GM18498 (cell line): ENCODE measurements around the gene HSPBP1.
"Not testable (repeated sequence)": the region's sequence is repeated elsewhere in the genome, so short reads cannot be mapped to it uniquely, and the experiment has no call there.

Experiments used
- ATAC-seq: cut with Tn5 transposase; IDR thresholded peaks from one replicate; pipeline ENCODE4 v1.9.1; 2021; ENCODE audit warnings: mild to moderate bottlenecking, moderate library complexity; ENCODE audit not compliant: unreplicated experiment

HSPBP1 gene

DNA sequence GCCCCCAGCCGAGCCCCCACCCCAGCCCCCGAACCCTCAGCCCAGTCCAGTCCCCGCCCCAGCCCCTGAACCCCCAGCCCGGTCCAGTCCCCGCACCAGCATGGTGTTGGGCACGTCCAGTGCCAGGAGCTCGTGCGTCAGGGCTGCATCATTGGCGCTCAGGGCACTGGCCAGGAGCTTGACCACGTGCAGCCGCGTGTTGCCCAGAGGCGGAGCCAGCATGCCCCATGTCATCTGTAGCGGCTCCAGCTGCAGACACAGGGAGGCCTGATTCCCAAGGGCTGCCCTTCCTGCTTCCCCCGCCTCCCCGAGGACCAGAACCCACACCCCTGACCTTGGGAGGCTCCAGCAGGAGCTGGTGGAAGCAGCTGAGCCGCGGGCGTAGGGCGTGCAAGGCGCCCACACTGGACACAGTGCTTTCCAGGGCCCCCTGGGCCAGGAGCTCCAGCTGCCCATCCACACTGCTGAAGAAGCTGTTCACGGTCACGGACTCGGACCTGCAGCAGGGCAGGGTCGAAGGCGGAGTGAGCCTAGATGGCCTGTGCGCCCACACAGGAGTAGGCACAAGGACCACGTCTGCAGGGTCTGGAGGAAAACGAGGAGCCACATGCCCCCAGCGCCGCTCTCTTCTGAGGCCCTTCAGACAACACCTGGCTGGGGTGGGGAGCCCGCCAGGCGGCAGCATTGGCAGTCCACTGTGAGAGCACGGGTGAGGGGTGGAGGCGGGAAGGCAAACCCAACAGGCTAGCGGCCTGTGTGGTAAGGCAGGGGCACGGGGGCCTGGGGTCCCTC lies 38.6 kb downstream of the HSPBP1 start:
- ATAC-seq, result no peak

DNA sequence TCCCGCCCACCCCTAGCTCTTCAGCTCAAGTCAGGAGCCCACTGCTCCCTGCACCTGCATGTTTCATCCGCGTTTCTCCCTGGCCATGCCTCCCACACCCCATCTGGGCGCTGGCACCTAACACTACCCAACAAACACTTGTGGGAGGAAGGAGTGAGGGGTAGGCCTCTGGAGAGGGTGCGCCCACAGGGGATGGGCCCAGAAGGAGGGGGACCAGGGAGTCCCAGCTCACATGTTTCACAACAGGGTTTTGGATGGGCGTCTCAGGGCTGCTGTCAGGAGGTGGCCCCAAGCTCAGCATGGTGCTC lies 39.2 kb downstream of the HSPBP1 start:
- ATAC-seq, result no peak

DNA sequence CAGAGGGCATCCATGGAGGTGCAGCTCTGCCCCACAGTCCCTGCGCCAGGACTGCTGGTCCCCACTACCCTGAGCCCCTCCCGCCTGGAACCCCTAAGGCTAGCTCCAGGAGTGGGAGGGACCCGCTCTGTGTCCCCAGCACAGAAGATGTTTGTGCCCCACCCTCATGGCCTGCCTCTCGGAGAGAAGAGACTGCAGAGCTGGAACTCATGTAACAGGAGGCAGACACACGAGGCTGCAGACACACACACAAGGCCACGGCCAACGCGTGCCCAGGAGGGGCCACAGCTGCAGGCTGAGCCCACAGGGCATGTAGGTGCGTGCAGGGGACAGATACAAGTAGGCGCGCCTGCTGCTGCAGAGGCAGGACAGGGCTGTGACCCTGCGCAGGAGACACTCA lies 40.9 kb downstream of the HSPBP1 start:
- ATAC-seq, result no peak

DNA sequence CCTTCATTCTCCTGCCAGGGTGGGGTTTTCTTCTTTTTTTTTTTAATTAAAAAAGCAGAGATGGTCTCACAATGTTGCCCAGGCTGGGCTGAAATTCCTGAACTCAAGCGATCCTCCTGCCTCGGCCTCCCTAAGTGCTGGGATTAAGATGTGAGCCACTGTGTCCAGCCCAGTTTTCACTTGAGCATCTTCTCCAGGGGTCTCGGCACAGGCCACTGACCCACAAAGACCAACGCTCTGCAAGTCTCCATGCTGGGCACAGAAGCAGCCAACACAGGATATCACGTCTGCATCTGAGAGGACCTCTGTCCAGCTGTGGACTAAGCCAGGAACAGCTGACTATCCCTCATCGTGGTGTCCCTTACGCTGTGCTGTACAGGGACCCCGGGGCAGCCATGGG lies 41.9 kb downstream of the HSPBP1 start:
- no peak for ATAC-seq

DNA sequence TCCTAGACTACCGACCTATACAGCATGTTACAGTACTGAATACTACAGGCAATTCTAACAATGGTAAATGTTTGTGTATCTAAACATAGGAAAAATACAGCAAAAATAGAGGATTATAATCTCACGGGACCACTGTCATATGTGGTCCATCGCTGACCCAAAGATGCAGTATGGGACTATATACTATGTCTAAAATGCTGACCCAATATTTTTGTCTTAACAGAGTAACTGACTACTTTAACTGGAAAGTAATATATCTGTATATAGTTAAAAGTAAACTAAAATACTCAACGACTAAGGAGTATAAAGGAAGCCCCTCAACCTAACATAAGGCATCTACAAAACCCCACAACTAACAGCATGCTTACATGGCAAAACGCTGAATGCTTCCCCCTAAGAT lies 46.9 kb downstream of the HSPBP1 start:
- ATAC-seq, result no peak

DNA sequence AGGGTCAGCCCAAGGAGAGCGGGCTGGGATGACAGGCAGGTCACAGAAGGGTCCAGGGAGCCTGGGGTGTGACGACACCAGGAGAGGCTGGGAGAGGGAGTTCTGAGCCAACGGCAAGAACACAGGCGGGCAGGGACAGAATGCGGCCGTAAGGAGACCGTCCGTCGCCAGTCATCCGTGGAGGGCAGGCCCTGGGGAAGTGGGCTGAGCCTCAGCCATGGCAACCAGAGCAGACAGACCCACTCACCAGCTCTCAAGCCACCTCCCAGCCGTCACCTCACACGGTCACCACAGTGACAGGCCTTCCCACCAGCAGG lies 47.7 kb downstream of the HSPBP1 start:
- no peak for ATAC-seq

DNA sequence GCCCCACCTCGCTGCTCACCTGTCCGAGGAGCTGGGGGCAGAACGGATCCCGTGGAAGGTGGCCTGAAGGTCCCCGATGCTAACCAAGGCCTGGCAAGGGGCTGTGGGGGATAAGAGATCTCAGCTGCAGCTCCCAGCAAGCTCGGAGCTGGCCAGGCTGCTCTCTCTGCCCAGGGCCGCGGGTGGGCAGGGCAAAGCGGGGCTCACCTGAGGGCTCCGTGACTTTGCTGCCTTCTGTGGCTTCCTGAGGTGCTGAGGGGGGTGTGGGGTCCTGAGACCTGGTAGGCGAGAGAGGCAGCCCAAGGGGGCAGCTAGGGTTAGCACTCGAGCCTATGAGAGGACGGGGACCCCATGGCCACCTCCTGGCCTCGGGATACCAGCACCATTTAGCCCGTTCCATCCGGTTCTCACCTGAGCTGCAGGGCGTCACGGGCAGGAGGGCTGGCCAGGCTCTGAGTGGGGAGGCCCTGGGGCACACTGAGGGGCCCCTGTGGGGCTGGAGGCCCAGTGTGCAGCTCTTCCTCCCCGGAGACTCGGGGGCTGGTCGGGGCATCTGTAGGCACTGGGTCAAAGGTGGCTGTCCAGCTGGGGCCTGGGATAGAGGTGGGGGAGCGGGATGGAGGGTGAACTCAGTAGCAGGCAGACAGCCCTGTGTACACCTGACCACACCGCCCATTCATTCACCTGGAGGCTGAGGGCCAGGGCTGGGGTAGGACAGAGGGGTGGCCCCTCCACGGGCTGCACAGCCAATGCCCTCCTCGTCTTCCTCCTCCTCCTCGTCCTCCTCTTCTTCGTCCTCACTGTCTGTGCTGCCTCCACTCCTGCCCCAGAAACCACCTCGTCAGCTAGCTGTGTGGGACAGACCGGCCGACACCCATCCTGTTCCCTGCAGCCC lies 48.3 kb downstream of the HSPBP1 start:
- no peak for ATAC-seq

DNA sequence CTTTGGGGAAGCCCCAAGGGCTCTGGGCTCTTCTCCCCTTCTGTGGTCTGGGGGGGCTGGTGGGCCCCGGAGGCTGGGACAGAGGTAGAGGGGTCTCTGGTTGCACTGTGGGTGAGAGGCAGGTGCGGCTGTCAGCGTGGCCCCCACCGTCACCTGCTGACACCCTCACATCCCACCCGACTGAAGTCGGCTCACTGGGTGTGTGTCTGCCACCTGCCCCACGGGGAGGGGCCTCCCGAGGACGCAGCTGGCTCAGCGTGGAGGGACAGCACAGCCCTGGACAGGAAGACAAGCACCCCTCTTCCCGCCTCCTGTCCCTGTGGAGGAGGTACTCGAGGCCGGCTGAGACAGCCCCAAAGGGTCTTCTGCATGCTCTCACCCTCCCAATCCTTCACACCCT lies 49.1 kb downstream of the HSPBP1 start:
- ATAC-seq, result no peak

DNA sequence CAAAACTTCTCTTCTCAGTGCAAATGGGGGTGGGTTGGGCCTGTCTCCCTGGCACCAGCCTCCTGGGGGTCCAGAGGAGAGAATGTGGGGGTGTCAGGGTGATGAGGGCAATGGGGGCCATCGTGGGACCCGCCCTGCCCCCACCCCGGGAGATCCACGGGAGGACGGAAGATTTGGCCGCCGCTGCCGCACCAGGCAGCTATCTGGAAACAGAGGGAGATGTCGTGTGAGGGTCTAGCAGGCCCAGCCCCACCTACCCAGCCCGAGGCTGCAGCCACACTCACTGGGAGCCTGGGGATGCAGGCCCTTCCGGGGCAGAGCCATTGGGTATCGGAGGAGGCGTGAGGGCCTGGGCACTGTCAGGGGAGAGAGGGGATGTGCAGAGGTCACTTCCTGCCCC lies 49.6 kb downstream of the HSPBP1 start:
- no peak for ATAC-seq

DNA sequence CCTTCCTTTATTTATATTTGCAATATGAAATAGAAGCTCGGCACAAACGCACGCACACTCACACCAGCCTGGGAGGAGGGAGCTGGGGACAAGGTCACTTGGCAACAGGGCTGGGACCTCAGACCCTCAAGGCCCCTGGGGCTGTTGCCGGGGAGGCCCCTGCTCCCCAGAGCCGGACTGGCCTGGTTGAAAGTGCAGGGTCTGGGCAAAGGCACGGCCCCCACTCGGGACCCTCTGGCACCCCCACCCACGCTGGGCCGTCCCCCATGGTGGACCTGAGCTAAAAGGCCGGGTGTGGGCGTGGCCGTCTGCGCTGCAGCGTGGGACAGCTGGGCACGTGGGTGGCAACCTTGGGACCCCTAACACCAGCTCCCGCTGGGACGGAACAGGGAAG lies 50.1 kb downstream of the HSPBP1 start:
- no peak for ATAC-seq

DNA sequence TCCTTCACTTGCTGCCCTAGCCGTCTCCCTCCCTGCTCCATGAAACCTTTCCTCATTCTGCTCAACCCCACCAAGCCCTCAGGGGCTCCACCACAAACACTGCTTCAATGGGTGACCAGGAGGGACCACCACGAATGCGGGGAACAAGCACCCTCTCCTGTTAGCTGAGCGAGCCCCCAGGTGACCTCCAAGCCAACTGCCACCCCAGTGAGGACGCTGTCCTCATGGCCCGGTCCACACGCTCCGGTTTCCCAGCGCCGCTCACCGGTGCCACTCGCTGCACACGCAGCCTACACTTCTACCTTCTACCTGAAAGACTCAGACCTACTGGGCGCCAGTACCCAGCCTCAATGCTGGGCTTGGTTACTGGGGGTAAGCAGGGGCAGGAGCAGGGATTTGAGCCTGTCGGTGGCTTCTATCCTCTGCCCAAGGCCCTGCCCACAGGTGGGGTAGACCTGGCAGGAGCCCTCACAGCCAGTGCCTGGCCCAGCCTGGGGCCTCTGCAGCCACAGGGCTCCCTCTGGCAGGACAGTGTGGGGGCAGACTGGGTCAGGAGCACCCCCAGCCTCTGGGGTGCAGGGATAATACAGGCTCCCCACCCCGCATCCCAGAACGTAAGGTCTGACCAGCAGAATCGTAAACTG lies 50.6 kb downstream of the HSPBP1 start:
- ATAC-seq, result no peak

DNA sequence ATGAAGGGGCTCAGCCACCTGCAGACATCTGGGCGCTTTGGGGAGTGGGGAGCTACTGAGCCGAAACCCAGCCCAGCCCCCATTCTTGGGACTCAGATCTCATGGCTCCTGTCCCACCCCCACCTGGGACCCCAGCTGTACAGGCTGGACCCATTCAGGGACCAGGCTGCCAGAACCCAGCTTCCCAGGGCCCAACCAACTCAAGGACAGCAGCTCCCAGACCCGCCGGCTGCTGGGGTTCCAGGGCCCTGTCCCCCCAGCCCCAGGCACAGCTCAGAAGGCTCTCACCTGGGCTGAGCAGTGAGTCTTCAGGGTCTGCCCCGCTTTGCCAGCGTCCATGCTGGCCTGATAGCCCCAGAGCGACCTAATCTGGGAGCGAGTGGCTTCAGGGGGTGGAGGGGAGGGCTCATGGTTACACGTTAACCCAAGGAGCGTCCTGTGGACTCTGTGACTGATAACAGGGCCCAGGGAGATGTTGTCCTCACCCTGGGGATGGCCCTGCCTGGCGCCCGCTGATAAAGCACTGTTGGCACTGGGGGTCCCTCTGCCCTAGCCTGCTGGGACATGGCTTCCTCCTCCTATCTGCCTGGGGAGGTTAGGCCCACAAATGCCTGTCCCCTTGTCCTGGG lies 51.4 kb downstream of the HSPBP1 start, which contains the start of gene TMEM86B:
Gene TMEM86B (minus strand): TSS at position 361 of the 629 bp plus-strand sequence. CDS start 22 bp downstream, at position 339.
- ATAC-seq, result no peak

DNA sequence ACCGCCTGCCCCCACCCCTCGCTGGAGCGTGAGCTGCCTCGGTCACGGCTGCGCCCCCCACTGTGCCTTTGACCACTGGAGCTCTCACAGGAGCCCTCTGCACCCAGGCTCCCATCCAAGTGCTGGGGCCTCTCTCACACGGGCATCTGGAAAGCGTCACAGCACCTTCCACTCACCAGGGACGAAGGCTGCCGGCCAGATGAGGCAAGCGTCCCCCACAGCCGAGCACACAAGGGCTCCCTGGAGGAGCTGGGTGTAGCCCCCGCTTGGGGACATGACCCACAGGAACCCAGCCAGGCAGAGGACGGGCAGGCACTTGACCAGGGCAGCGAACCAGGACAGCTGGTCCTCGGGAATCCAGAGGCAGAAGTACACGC lies 51.9 kb downstream of the HSPBP1 start:
- no peak for ATAC-seq

DNA sequence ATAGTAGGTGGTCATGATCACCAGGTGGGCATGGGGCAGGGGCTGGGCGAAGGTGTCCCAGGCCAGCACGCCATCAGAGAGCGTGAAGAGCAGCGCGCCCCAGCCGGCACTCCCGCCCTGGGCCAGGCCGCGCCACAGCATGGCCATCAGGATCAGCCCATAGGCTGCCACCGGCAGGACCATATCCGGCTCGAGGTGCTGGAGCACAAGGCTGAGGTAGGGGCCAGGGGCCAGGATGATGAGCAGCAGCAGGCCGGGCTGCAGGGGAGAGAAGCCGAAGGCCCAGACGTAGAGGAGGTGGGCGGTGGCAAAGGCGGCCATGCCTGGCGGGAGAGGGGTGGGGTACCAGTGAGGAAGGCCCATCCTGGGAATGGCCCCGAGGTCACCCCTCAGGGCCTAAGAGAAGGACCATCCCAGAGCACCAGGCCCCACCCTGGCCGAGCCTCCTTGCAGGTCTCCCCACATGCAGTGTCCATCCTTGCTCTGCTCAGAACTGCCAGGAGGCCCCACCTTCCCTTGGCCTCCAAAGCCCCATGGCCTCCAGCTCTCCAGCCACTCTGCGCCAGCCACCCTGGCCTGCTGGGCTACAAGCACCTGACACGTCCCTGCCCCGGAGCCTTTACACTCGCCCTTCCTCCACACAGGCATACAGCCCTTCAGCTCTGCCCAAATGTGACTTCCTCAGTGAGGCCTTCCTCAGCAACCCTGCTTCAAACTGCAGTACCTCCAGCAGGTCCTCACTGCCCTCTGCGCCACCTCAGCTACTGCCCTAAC lies 52.5 kb downstream of the HSPBP1 start:
- ATAC-seq, result no peak

DNA sequence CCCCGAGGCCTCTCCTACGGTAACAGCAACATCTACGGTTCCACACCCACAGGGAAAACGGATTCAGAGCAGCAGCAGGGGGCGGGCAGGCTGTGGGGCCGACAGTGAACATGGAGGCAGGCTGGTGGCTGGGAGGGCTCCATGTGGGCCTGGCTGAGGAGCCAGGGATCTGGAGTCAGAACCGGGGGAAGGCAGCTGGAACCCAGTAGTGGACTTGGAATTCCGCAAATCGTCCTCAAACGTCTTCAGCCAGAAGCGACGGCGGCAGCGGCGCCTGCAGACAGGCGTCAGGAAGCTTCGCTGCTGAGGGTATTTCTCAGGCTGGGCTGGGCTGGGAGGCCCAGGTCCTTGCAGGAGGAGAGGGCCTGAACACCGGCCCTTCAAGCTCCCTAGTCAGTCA lies 53.1 kb downstream of the HSPBP1 start:
- no peak for ATAC-seq

DNA sequence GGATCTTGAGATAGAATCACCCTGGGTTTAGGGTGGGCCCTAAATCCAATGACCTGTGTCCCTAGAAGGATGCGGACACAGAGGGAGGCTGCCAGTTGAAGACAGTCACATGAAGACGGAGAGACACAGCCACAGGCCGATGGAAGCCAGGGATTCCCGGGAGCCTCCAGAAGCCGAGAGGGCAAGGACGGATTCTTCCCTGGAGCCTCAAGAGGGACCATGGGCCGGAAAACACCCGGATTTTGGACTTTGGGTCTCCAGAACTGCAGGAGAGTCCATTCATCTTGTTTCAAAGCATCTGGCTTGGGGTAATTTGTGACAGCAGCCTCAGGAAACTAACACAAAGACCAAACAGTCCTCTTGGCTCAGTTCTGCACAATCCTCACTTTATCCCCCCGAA lies 53.6 kb downstream of the HSPBP1 start:
- no peak for ATAC-seq

DNA sequence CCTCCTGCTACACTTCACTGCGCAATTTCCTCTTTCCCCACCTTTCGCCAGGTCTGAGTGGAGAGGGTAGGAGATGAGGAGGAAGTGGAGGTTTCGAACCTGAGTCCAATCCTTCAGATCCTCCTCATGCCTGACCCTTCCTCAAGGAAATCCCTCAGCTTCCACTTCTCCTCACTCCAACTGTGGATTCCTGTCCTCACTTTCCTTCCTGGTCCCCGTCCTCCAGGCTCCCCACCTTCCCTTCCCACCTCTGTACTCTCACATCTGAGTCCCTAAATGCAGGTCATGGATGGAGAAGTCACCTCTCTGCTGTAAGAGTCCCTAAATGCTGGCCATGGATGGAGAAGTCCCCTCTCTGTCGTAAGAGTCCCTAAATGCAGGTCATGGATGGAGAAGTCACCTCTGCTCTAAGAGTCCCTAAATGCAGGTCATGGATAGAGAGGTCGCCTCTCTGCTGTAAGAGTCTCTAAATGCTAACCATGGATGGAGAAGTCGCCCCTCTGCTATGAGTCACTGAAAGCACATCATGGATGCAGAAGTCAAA lies 54.4 kb downstream of the HSPBP1 start:
- ATAC-seq, result no peak

DNA sequence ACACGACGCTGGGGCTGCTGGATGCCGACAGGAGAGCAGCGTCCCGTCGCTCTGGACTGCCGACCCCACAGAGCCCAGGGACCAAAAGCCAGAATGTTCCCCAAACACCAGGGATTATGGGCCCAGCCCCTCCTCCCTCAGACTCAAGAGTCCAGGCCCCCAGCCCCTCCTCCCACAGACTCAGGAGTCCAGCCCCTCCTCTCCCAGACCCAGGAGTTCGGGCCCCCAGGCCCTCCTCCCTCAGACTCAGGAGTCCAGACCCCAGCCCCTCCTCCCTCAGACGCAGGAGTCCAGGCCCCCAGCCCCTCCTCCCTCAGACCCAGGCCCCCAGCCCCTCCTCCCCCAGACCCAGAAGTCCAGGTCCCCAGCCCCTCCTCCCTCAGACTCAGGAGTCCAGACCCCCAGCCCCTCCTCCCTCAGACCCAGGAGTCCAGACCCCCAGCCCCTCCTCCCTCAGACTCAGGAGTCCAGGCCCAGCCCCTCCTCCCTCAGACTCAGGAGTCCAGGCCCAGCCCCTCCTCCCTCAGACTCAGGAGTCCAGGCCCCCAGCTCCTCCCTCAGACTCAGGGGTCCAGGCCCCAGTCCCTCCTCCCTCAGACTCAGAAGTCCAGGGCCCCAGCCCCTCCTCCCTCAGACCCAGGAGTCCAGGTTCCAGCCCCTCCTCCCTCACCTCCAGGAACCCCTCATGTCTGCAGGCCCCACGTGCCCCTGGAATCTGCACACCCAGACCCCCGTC lies 55.1 kb downstream of the HSPBP1 start:
- not testable (repeated sequence) for ATAC-seq

DNA sequence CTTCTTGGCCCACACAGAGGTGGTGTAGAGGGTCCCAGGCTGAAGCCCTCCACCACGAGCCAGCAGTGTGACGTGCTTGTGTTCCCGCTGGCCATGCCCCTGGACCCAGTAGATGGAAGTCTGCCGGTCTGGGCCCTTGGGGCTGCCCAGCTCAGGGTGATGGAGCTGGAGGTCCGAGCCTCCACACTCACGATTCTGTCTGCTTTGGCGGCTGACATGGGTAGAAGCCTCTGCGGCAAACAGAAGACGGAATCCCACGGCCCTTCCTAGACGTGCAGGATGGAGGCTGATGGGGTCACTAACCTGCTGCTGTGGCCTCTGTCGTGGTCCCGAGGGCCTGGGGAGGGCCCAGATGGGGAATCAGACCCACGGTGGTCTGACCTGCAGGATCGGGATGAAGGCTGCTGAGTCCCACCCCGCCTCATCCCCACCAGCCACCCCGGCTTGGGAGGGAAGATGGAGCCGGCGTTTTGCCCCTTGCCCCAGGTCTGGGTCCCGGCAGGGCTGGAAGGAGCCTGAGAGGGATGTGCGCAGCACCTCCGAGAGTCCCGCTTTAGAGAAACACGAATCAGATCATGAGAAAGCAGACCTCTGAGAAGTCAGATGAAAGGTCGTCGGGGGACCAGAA lies 55.8 kb downstream of the HSPBP1 start:
- no peak for ATAC-seq
